Measurements from ENCODE around the gene CCDC188. TPM values are rescaled to one million over a fixed set of nuclear protein-coding genes. Genes with fewer than 3 reads are reported as not detected.
A peak's percentile ranks its signal among the peaks of the same experiment; 100 is the strongest.

Gene CCDC188
- total and polyA plus RNA-seq, 2 of the 13 experiments (the other 11 are each of a cell fraction or from before 2014, with no cell fraction given): not detected

DNA sequence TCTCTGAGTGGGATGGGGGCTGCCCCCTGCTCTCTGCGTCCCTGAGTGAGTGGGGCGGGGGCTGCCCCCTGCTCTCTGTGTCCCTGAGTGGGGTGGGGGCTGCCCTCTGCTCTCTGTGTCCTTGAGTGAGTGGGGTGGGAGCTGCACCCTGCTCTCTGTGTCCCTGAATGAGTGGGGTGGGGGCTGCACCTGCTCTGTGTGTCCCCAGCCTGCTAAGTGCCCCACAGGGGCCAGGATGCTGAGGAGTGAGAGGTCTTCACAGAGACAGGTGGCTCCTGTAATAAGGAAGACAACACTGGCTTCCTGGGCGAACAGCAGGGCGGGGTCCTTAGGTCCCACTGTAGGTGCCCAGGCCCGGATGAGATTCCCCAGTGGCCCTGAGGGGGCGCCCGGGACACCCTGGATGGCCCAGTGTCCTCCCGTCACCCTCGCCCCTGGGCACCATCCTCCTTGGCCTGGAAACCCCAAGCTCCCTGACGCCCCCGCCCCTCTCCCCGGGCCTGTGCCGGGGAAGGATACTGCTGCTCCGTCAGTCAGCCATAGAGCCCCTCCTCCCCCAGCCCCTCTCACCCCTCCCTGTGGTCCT is 3.8 kb upstream of the CCDC188 start (continued):
- TF ChIP-seq ZNF879 (CRISPR knock-in tag; IDR thresholded peaks at IDR 0.05) (no peak), RFXAP (CRISPR knock-in tag; IDR thresholded peaks at IDR 0.05; ENCODE audit: borderline replicate concordance) (no peak), XRCC5 (optimal IDR thresholded peaks at IDR 0.05; ENCODE audit: low read length) (no peak)

- in situ Hi-C loops (cut with HindIII; ENCODE audit: extremely low pct_ligation_motif_present, low pct_unique_long_range_greater_than_20kb): loop anchor here (10.0 to 25.0 kb wide), 2 partner anchors 81 to 1192 kb away; no protein-coding TSS in a partner anchor
- TF ChIP-seq, protein P1, sequence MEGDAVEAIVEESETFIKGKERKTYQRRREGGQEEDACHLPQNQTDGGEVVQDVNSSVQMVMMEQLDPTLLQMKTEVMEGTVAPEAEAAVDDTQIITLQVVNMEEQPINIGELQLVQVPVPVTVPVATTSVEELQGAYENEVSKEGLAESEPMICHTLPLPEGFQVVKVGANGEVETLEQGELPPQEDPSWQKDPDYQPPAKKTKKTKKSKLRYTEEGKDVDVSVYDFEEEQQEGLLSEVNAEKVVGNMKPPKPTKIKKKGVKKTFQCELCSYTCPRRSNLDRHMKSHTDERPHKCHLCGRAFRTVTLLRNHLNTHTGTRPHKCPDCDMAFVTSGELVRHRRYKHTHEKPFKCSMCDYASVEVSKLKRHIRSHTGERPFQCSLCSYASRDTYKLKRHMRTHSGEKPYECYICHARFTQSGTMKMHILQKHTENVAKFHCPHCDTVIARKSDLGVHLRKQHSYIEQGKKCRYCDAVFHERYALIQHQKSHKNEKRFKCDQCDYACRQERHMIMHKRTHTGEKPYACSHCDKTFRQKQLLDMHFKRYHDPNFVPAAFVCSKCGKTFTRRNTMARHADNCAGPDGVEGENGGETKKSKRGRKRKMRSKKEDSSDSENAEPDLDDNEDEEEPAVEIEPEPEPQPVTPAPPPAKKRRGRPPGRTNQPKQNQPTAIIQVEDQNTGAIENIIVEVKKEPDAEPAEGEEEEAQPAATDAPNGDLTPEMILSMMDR (CRISPR knock-in tag; IDR thresholded peaks at IDR 0.05): peak; percentile 50
- TF ChIP-seq, protein P2, sequence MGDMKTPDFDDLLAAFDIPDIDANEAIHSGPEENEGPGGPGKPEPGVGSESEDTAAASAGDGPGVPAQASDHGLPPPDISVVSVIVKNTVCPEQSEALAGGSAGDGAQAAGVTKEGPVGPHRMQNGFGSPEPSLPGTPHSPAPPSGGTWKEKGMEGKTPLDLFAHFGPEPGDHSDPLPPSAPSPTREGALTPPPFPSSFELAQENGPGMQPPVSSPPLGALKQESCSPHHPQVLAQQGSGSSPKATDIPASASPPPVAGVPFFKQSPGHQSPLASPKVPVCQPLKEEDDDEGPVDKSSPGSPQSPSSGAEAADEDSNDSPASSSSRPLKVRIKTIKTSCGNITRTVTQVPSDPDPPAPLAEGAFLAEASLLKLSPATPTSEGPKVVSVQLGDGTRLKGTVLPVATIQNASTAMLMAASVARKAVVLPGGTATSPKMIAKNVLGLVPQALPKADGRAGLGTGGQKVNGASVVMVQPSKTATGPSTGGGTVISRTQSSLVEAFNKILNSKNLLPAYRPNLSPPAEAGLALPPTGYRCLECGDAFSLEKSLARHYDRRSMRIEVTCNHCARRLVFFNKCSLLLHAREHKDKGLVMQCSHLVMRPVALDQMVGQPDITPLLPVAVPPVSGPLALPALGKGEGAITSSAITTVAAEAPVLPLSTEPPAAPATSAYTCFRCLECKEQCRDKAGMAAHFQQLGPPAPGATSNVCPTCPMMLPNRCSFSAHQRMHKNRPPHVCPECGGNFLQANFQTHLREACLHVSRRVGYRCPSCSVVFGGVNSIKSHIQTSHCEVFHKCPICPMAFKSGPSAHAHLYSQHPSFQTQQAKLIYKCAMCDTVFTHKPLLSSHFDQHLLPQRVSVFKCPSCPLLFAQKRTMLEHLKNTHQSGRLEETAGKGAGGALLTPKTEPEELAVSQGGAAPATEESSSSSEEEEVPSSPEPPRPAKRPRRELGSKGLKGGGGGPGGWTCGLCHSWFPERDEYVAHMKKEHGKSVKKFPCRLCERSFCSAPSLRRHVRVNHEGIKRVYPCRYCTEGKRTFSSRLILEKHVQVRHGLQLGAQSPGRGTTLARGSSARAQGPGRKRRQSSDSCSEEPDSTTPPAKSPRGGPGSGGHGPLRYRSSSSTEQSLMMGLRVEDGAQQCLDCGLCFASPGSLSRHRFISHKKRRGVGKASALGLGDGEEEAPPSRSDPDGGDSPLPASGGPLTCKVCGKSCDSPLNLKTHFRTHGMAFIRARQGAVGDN (CRISPR knock-in tag; IDR thresholded peaks at IDR 0.05): peak; percentile 41; the same call in 1 of the 2 replicates
- TF ChIP-seq, protein P3, sequence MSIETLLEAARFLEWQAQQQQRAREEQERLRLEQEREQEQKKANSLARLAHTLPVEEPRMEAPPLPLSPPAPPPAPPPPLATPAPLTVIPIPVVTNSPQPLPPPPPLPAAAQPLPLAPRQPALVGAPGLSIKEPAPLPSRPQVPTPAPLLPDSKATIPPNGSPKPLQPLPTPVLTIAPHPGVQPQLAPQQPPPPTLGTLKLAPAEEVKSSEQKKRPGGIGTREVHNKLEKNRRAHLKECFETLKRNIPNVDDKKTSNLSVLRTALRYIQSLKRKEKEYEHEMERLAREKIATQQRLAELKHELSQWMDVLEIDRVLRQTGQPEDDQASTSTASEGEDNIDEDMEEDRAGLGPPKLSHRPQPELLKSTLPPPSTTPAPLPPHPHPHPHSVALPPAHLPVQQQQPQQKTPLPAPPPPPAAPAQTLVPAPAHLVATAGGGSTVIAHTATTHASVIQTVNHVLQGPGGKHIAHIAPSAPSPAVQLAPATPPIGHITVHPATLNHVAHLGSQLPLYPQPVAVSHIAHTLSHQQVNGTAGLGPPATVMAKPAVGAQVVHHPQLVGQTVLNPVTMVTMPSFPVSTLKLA (IDR thresholded peaks at IDR 0.05): peak; percentile 44
- TF ChIP-seq EZH2 (conservative IDR thresholded peaks at IDR 0.05; ENCODE audit: low read depth, low read length) (0 out of 2 replicates have a peak, but pooled peaks have one; percentile 36), ZBTB43 (CRISPR knock-in tag; conservative IDR thresholded peaks at IDR 0.05) (no peak), DMAP1 (CRISPR knock-in tag; IDR thresholded peaks at IDR 0.05) (peak; percentile 94; the same call in 1 of the 2 replicates), MYC (CRISPR knock-in tag; IDR thresholded peaks at IDR 0.05; ENCODE audit: borderline replicate concordance) (0 out of 2 replicates have a peak, but pooled peaks have one; percentile 18)
- TF ChIP-seq, protein P4, sequence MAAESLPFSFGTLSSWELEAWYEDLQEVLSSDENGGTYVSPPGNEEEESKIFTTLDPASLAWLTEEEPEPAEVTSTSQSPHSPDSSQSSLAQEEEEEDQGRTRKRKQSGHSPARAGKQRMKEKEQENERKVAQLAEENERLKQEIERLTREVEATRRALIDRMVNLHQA (CRISPR knock-in tag; IDR thresholded peaks at IDR 0.05): no peak
- H4K20me1 ChIP-seq (ENCODE audit: insufficient read depth, low read length): no peaks in the 10 kb centered on the region
- CTCF ChIA-PET (ENCODE audit: low intra/inter-chr PET ratio, low total read pairs): no interaction called here
- POLR2A ChIA-PET: no interaction called here
- intact Hi-C loops (cut with micrococcal nuclease; ENCODE audit: unreplicated experiment): no loop called here
- H3K4me3 ChIP-seq (replicated peaks in 1 of 3; ENCODE audit: insufficient read depth in 1 of 3, low read depth in 2 of 3, low read length in 3 of 3): no peak overlapping the region
- no peak overlapping the region for H3K9ac ChIP-seq (ENCODE audit: insufficient read depth, low read depth, low read length)
- WGBS (ENCODE audit: low lambda C conversion rate): 40% methylated on average over 16 of the region's 16 CpGs
- H3K4me1 ChIP-seq (ENCODE audit: insufficient read depth, low read length): no peaks in the 10 kb centered on the region
- H3K27ac ChIP-seq (ENCODE audit: extremely low read length, insufficient read depth, low read length): no peak overlapping the region
- H3K9me3 ChIP-seq (ENCODE audit: low read length): no peaks in the 10 kb centered on the region
- peaks cover 15 to 44% of the 10 kb centered on the region in 2 experiments for H3K27me3 ChIP-seq (ENCODE audit: control insufficient read depth in 1 of 2, insufficient read depth in 2 of 2, low read length in 2 of 2)
- no peaks in the 10 kb centered on the region for H3K36me3 ChIP-seq (replicated peaks in 1 of 2; ENCODE audit: control insufficient read depth in 1 of 2, insufficient read depth in 2 of 2, low read length in 2 of 2)
- no peak overlapping the region for H2AFZ ChIP-seq (ENCODE audit: low read length)
- no peak for FAIRE-seq
- H3K79me2 ChIP-seq (ENCODE audit: insufficient read depth, low read length): no peaks in the 10 kb centered on the region
- DNase-seq (ENCODE audit: low spot score): no peak
- no peak overlapping the region for H3K4me2 ChIP-seq (ENCODE audit: low read depth, low read length)
- BruUV-seq (replicated peaks): no TSS peak
- ATAC-seq: peak; percentile 51
These were observed 3.1 kb upstream of the CCDC188 start for GRCh38 chr22:20153945-20154344.
